GM13976 (cell line): ENCODE measurements around the gene CALR.

Experiments
- DNase-seq: peaks from one replicate; pipeline ENCODE4 v3.0.0; 2012; ENCODE audit warnings: low spot score
- in situ Hi-C: fragments of 300-500 bp; cut with MboI; formaldehyde crosslinking; loops from one replicate; pipeline ENCODE4 v1.12.0; 2022; ENCODE audit warnings: low sequenced_read_pairs, mixed read lengths, inconsistent platforms; ENCODE audit not compliant: unreplicated experiment
- TF ChIP-seq, protein P1 (sequence below): IDR thresholded peaks from 2 replicates; pipeline ENCODE4 v1.5.1; 2012; ENCODE audit warnings: borderline replicate concordance, mild to moderate bottlenecking; ENCODE audit not compliant: insufficient read depth; ENCODE audit errors: extremely low read depth, missing control alignments, control extremely low read depth

The CALR gene

DNA sequence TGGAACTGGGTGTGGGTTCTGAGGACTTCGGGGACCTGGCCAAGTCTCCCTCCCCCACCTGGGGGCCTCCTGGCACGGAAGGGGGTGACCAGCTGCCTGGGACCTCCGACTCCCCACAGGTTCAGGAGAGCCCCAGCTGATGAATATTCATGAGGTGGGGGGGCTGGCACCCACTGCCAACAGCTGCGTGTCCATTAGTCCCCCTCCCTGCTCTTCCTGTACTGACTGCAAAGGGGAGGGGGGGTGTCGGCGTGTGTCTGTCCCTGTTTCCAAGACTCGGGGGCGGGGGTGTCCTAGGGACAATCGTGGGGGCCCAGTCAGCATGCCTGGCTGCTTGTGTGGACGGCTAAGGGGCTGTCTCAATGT is 46.3 kb downstream of the CALR start:
- TF ChIP-seq, protein P1, sequence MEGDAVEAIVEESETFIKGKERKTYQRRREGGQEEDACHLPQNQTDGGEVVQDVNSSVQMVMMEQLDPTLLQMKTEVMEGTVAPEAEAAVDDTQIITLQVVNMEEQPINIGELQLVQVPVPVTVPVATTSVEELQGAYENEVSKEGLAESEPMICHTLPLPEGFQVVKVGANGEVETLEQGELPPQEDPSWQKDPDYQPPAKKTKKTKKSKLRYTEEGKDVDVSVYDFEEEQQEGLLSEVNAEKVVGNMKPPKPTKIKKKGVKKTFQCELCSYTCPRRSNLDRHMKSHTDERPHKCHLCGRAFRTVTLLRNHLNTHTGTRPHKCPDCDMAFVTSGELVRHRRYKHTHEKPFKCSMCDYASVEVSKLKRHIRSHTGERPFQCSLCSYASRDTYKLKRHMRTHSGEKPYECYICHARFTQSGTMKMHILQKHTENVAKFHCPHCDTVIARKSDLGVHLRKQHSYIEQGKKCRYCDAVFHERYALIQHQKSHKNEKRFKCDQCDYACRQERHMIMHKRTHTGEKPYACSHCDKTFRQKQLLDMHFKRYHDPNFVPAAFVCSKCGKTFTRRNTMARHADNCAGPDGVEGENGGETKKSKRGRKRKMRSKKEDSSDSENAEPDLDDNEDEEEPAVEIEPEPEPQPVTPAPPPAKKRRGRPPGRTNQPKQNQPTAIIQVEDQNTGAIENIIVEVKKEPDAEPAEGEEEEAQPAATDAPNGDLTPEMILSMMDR = no peak
- DNase-seq = no peak
- in situ Hi-C loops = no loop called here

DNA sequence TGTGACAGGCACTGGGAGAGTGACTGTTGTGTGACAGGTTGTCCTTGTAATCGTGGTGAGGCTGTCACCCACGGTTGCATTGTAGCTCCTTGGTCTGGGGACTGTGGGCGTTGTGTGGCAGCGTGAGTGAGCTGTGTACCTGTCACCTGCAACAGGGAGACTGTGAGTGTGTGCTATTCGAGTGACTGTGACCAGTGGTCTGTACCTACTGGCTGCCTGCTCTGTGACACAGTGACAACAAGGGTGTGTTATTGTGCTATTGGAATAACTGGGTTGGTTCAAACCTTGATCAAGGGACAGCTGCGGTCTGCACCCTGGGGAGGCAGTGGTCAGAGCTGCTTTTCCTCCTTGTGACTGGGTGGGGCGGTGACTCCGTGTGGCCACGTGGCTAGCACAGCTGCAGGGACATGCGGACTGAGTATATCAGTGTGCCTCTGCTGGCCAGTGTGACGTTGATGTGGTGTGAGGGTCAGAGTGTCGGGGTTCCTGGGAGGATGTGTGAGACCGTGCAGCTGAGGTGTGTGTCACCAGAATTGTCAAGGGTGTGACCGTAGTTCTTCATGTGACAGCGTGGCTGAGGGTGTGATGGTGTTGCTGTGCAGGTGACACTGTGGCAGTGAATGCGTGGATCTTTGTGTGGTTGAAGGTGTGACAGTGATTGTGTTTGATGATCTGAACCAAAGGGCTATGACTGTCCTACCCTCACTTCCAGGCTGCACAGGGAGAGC is 46.8 kb downstream of the CALR start:
- DNase-seq = no peak
- in situ Hi-C loops = no loop called here
- TF ChIP-seq, protein P1 = no peak

DNA sequence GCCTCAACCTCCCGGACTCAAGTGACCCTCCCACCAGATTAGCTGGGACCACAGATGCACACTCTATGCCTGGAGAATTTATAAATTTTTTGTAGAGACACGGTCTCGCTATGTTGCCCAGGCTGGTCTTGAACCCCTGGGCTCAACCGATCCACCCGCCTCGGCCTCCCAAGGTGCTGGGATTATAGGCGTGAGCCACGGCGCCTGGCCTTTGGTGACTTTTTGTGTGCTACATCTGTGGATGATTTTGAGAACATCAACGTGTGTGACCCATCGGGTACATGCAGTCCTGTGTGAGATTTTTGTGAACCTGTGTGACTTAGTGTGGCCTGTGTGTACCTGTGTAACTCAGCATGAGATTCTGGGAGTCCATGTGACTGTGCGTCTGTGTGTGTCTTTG is 48.3 kb downstream of the CALR start:
- in situ Hi-C loops = no loop called here
- TF ChIP-seq, protein P1 = no peak
- no peak for DNase-seq

DNA sequence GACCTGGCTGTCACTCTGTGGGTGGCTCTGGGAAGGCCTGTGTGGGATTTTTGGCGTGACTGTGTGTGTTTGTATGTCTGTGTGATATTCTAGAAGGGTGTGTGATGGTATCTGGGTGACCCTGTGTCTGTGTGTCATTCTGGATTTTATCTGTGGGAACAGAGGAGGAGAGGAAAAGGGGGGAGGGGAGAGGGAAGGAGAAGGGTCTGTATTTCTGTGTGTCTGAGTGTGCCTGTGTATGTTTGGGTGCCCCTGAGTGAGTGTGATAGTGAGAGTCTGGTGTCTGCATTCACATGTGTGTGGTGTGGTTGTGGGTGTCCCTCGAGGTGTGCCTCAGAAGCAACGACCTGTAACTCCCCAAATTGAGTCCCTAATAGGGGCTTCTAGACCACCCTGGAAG is 48.8 kb downstream of the CALR start:
- TF ChIP-seq, protein P1 = no peak
- no peak for DNase-seq
- in situ Hi-C loops = no loop called here

DNA sequence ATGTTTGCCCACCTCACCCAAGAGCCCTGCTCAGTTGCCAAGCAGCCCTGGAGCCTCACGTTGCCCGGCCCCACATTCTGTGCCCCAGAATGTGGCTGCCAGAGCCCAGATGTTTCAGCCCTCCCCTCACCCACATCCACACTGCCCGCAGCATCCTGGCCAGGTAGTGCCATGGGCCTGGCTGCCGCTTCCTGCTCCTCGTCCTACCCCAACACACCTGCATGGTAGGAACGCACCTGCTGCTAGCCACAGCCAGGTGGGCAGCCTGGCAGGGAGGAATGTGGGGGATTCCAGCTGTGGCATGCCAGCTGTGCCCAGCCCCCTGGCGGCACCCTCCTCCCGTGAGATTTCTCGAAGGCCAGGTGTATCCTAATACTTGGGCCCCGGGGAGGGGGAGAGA is 49.4 kb downstream of the CALR start:
- in situ Hi-C loops = no loop called here
- no peak for DNase-seq
- TF ChIP-seq, protein P1 = no peak

DNA sequence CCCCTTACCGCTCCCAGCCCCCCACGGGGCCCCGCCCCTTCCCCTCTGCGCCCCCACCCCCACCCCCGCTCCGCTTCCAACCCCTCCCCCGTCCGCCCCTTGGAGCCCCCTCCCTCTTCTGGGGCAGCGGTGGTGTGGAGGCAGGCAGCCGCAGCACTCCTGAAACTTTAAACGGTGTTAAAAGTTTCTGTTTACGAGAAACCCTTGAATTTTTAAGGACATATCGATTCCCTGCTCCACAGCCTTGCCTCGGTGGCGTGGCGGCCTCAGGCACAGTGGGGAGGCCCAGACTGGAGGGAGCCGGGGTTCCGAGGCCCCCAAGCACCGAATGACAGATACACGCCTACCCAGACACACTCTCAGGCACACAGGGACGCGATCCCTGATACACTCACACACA is 52.0 kb downstream of the CALR start:
- DNase-seq = no peak
- in situ Hi-C loops = no loop called here
- TF ChIP-seq, protein P1 = no peak
